HL-60 (cell line): ENCODE data around the gene BRAT1.

ENCODE experiments used
- POLR2AphosphoS5 ChIP-seq: IDR thresholded peaks from 2 replicates; pipeline ENCODE4 v1.6.1; 2012; ENCODE audit warnings: low read depth
- TF ChIP-seq, protein P1 (sequence below): IDR thresholded peaks from one replicate; pipeline ENCODE4 v1.5.1; 2011; ENCODE audit warnings: low read length, control low read depth, inconsistent platforms; ENCODE audit not compliant: insufficient read depth
- TF ChIP-seq, protein P2 (sequence below): IDR thresholded peaks from 2 replicates; pipeline ENCODE4 v1.6.1; 2012; ENCODE audit warnings: low read depth; ENCODE audit not compliant: insufficient replicate concordance

DNA sequence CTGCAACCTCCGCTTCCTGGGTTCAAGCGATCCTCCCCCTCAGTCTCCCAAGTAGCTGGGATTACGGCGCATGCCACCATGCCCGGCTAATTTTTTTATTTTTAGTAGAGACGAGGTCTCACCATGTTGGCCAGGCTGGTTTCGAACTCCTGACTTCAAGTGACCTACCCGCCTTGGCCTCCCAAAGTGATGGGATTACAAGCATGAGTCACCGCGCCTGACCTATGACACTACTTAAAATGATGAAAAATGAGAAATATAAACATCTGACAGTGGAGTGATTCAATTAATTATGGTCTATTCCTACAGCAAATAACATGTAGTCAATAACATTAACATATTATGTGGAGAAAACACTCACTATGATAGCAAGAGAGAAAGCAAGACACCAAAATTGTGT, 2.2 kb downstream of the BRAT1 start:
- TF ChIP-seq POLR2AphosphoS5 = no peak
- TF ChIP-seq, protein P1, sequence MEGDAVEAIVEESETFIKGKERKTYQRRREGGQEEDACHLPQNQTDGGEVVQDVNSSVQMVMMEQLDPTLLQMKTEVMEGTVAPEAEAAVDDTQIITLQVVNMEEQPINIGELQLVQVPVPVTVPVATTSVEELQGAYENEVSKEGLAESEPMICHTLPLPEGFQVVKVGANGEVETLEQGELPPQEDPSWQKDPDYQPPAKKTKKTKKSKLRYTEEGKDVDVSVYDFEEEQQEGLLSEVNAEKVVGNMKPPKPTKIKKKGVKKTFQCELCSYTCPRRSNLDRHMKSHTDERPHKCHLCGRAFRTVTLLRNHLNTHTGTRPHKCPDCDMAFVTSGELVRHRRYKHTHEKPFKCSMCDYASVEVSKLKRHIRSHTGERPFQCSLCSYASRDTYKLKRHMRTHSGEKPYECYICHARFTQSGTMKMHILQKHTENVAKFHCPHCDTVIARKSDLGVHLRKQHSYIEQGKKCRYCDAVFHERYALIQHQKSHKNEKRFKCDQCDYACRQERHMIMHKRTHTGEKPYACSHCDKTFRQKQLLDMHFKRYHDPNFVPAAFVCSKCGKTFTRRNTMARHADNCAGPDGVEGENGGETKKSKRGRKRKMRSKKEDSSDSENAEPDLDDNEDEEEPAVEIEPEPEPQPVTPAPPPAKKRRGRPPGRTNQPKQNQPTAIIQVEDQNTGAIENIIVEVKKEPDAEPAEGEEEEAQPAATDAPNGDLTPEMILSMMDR = no peak
- TF ChIP-seq, protein P2, sequence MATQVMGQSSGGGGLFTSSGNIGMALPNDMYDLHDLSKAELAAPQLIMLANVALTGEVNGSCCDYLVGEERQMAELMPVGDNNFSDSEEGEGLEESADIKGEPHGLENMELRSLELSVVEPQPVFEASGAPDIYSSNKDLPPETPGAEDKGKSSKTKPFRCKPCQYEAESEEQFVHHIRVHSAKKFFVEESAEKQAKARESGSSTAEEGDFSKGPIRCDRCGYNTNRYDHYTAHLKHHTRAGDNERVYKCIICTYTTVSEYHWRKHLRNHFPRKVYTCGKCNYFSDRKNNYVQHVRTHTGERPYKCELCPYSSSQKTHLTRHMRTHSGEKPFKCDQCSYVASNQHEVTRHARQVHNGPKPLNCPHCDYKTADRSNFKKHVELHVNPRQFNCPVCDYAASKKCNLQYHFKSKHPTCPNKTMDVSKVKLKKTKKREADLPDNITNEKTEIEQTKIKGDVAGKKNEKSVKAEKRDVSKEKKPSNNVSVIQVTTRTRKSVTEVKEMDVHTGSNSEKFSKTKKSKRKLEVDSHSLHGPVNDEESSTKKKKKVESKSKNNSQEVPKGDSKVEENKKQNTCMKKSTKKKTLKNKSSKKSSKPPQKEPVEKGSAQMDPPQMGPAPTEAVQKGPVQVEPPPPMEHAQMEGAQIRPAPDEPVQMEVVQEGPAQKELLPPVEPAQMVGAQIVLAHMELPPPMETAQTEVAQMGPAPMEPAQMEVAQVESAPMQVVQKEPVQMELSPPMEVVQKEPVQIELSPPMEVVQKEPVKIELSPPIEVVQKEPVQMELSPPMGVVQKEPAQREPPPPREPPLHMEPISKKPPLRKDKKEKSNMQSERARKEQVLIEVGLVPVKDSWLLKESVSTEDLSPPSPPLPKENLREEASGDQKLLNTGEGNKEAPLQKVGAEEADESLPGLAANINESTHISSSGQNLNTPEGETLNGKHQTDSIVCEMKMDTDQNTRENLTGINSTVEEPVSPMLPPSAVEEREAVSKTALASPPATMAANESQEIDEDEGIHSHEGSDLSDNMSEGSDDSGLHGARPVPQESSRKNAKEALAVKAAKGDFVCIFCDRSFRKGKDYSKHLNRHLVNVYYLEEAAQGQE = no peak
